Neural cell (in vitro differentiated cells): Measurements from ENCODE around the gene STK17B. TPM values are rescaled to one million over a fixed set of nuclear protein-coding genes. Genes with fewer than 3 reads are reported as not detected.

ENCODE experiments used
- H2AFZ ChIP-seq: fragments of 200-600, 300-800 bp; sonication (generic), shearing (Covaris generic); 2 replicates; pipeline ENCODE4 v1.6.0; 2014; ENCODE audit warnings: low read depth, mild to moderate bottlenecking, antibody characterized with exemption, low read length, moderate library complexity
- H3F3A ChIP-seq: fragments of 200-600 bp; shearing (Covaris generic); 2 replicates; pipeline ENCODE4 v1.6.1; 2016; ENCODE audit warnings: mild to moderate bottlenecking, moderate library complexity, mixed read lengths, antibody characterized with exemption, low read length; ENCODE audit not compliant: insufficient read depth, poor library complexity, severe bottlenecking
- H3K27ac ChIP-seq: fragments of 200-600, 300-800 bp; sonication (generic), shearing (Covaris generic); 2 replicates; pipeline ENCODE4 v1.5.1; 2014; ENCODE audit warnings: mild to moderate bottlenecking, low read length, moderate library complexity
- H3K27me3 ChIP-seq: fragments of 300-800, 200-600 bp; sonication (generic), shearing (Covaris generic); 2 replicates; pipeline ENCODE4 v1.6.0; 2014; ENCODE audit warnings: mild to moderate bottlenecking, low read depth, low read length, moderate library complexity; ENCODE audit not compliant: insufficient read depth
- H3K36me3 ChIP-seq: fragments of 300-800, 200-600 bp; sonication (generic), shearing (Covaris generic); 2 replicates; pipeline ENCODE4 v1.5.1; 2014; ENCODE audit warnings: mild to moderate bottlenecking, antibody characterized with exemption, low read length, moderate library complexity; ENCODE audit not compliant: insufficient read depth
- H3K4me2 ChIP-seq: fragments of 300-800, 200-600 bp; sonication (generic), shearing (Covaris generic); 2 replicates; pipeline ENCODE4 v1.6.0; 2014; ENCODE audit warnings: mild to moderate bottlenecking, low read length
- H3K4me3 ChIP-seq: fragments of 300-800, 200-600 bp; sonication (generic), shearing (Covaris generic); 2 replicates; pipeline ENCODE4 v1.5.1; 2014; ENCODE audit warnings: mild to moderate bottlenecking, low read length, moderate library complexity
- H3K79me2 ChIP-seq: fragments of 200-600 bp; shearing (Covaris generic); replicated peaks from 2 replicates; pipeline ENCODE4 v1.6.0; 2014; ENCODE audit warnings: mild to moderate bottlenecking, low read length, moderate library complexity; ENCODE audit not compliant: insufficient read depth
- H3K9ac ChIP-seq: fragments of 300-800, 200-600 bp; sonication (generic), shearing (Covaris generic); 2 replicates; pipeline ENCODE4 v1.6.1; 2016; ENCODE audit warnings: mild to moderate bottlenecking, low read length, mixed read lengths
- H3K9me2 ChIP-seq: fragments of 200-600 bp; shearing (Covaris generic); 2 replicates; pipeline ENCODE4 v1.6.1; 2016; ENCODE audit warnings: mild to moderate bottlenecking, low read length, mixed read lengths; ENCODE audit not compliant: insufficient read depth
- H3K9me3 ChIP-seq: fragments of 200-600, 300-800 bp; sonication (generic), shearing (Covaris generic); 2 replicates; pipeline ENCODE4 v1.6.1; 2016; ENCODE audit warnings: mild to moderate bottlenecking, mixed run types, low read length, moderate library complexity, mixed read lengths
- H4K20me1 ChIP-seq: fragments of 200-600 bp; shearing (Covaris generic); 2 replicates; pipeline ENCODE4 v1.6.1; 2016; ENCODE audit warnings: mild to moderate bottlenecking, mixed run types; ENCODE audit not compliant: insufficient read depth
- EP300 ChIP-seq: fragments of 450-650 bp; conservative IDR thresholded peaks from 2 replicates; pipeline ENCODE4 v1.6.1; 2014; ENCODE audit warnings: antibody characterized with exemption, mild to moderate bottlenecking, moderate library complexity; ENCODE audit not compliant: poor library complexity, severe bottlenecking
- EZH2 ChIP-seq: fragments of 200-600, 300-800 bp; shearing (Covaris generic), sonication (generic); IDR thresholded peaks from 2 replicates; pipeline ENCODE4 v1.6.1; 2014; ENCODE audit warnings: antibody characterized with exemption, low read length, borderline replicate concordance, mild to moderate bottlenecking; ENCODE audit not compliant: insufficient read depth, poor library complexity, severe bottlenecking
- MXI1 ChIP-seq: fragments of 450-650 bp; conservative IDR thresholded peaks from 2 replicates; pipeline ENCODE4 v1.6.1; 2014; ENCODE audit warnings: antibody characterized with exemption, mild to moderate bottlenecking; ENCODE audit not compliant: poor library complexity, severe bottlenecking
- POLR2AphosphoS5 ChIP-seq: IDR thresholded peaks from 2 replicates; pipeline ENCODE4 v1.6.1; 2012
- RAD21 ChIP-seq: fragments of 450-650 bp; conservative IDR thresholded peaks from 2 replicates; pipeline ENCODE4 v1.6.1; 2014; ENCODE audit warnings: antibody characterized with exemption, mild to moderate bottlenecking, moderate library complexity
- SMC3 ChIP-seq: fragments of 450-650 bp; conservative IDR thresholded peaks from 2 replicates; pipeline ENCODE4 v1.6.1; 2014; ENCODE audit warnings: antibody characterized with exemption, mild to moderate bottlenecking, moderate library complexity; ENCODE audit not compliant: poor library complexity
- TAF1 ChIP-seq: IDR thresholded peaks from 2 replicates; pipeline ENCODE4 v1.6.1; 2012; ENCODE audit warnings: low read depth
- polyA plus RNA-seq: library from polyadenylated mRNA; depleted of rRNA; stranded (reverse); fragments of >200 nt; gene quantifications from 2 replicates; pipeline ENCODE4 v1.2.3, GENCODE V29; 2014
- TF ChIP-seq, protein P1 (sequence below): IDR thresholded peaks from 2 replicates; pipeline ENCODE4 v1.6.1; 2012; ENCODE audit warnings: borderline replicate concordance

The STK17B gene
- polyA plus RNA-seq, 1 donor from 2014 or later: 0.67 TPM

DNA sequence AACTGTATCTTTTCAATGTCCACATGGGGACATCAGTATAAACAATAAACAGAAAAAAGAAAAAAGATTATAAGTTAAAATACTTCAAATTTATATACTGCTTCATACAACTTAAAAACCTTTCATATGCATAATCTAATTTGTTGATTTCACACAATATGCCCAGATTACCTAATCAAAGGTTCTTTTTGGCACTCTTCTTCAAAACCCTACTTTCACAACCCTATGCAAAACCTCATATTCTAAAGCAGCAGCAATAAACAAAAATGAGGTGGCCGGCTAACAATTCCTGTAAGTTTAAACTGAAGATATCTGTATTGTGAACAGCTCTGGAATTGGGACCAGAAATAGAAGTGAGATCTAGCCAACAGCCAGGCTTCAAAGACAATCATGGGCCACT, 28.6 kb downstream of the STK17B start:
- no peaks in the 10 kb centered on the region for H3K79me2 ChIP-seq
- H3K9ac ChIP-seq: no peak overlapping the region
- H3F3A ChIP-seq: no peaks in the 10 kb centered on the region
- H3K4me3 ChIP-seq: no peak overlapping the region
- no peak overlapping the region for H3K27ac ChIP-seq
- no peaks in the 10 kb centered on the region for H4K20me1 ChIP-seq
- H2AFZ ChIP-seq: no peak overlapping the region
- no peaks in the 10 kb centered on the region for H3K9me3 ChIP-seq
- no peak for TF ChIP-seq EZH2
- TF ChIP-seq, protein P1, sequence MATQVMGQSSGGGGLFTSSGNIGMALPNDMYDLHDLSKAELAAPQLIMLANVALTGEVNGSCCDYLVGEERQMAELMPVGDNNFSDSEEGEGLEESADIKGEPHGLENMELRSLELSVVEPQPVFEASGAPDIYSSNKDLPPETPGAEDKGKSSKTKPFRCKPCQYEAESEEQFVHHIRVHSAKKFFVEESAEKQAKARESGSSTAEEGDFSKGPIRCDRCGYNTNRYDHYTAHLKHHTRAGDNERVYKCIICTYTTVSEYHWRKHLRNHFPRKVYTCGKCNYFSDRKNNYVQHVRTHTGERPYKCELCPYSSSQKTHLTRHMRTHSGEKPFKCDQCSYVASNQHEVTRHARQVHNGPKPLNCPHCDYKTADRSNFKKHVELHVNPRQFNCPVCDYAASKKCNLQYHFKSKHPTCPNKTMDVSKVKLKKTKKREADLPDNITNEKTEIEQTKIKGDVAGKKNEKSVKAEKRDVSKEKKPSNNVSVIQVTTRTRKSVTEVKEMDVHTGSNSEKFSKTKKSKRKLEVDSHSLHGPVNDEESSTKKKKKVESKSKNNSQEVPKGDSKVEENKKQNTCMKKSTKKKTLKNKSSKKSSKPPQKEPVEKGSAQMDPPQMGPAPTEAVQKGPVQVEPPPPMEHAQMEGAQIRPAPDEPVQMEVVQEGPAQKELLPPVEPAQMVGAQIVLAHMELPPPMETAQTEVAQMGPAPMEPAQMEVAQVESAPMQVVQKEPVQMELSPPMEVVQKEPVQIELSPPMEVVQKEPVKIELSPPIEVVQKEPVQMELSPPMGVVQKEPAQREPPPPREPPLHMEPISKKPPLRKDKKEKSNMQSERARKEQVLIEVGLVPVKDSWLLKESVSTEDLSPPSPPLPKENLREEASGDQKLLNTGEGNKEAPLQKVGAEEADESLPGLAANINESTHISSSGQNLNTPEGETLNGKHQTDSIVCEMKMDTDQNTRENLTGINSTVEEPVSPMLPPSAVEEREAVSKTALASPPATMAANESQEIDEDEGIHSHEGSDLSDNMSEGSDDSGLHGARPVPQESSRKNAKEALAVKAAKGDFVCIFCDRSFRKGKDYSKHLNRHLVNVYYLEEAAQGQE: no peak
- TF ChIP-seq EP300: no peak
- TF ChIP-seq TAF1: no peak
- TF ChIP-seq POLR2AphosphoS5: no peak
- no peak for TF ChIP-seq MXI1
- no peak for TF ChIP-seq RAD21
- no peak for TF ChIP-seq SMC3
- no peaks in the 10 kb centered on the region for H3K36me3 ChIP-seq
- H3K4me2 ChIP-seq: no peak overlapping the region
- no peaks in the 10 kb centered on the region for H3K9me2 ChIP-seq
- H3K27me3 ChIP-seq: no peaks in the 10 kb centered on the region

DNA sequence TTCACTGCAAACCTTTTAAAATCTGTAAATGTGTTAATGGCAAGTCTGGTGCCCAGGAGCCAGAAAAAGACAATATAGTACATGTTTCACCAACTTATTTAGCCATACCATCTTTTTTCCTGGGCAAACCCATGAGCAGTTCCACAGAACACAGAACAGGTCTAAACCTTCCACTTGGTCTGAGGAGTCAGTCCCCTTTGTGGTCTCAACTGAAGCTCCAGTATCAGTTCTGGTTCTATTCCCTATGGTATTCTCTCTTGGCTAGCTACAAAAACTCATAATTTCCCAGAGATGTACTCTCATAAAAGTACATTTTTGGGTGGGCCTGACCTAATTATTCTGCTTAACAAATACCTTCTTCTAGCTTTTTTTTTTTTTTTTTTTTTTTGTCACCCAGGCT, 31.2 kb downstream of the STK17B start:
- Histone ChIP-seq H3K27me3 (no peaks in the 10 kb centered on the region), H3K79me2 (no peaks in the 10 kb centered on the region)
- TF ChIP-seq RAD21 (no peak), SMC3 (no peak), TAF1 (no peak)
- TF ChIP-seq, protein P1: no peak

More for the DNA sequence above, 31.2 kb downstream of the STK17B start:
- Histone ChIP-seq H3K9me3 (no peaks in the 10 kb centered on the region), H3K4me2 (no peak overlapping the region), H3K9ac (no peak overlapping the region), H2AFZ (no peak overlapping the region), H3K27ac (no peak overlapping the region), H3K4me3 (no peak overlapping the region), H3K9me2 (no peaks in the 10 kb centered on the region), H4K20me1 (no peaks in the 10 kb centered on the region), H3F3A (no peaks in the 10 kb centered on the region), H3K36me3 (no peaks in the 10 kb centered on the region)
